ENCODE data around the gene VN1R5.
"Not testable (repeated sequence)": the region's sequence is repeated elsewhere in the genome, so short reads cannot be mapped to it uniquely, and the experiment has no call there.

The VN1R5 gene

GRCh38 chr1:247255772-247256171, at the start of gene VN1R5:
VN1R5 (plus strand) TSS chr1:247256072.
- FAIRE-seq, result not testable (repeated sequence)

- FAIRE-seq, result no peak
Observed at GRCh38 chr1:247209396-247209795, 46.5 kb upstream of the VN1R5 start.

GRCh38 chr1:247210062-247210375, 45.9 kb upstream of the VN1R5 start:
- FAIRE-seq, result no peak

- no peak for FAIRE-seq
Observed at GRCh38 chr1:247210376-247211117, 45.3 kb upstream of the VN1R5 start.

GRCh38 chr1:247211339-247211738, 44.5 kb upstream of the VN1R5 start:
- FAIRE-seq, result no peak

- no peak for FAIRE-seq
Observed at GRCh38 chr1:247212012-247212411, 43.9 kb upstream of the VN1R5 start.

GRCh38 chr1:247212627-247213617, 43.0 kb upstream of the VN1R5 start:
- FAIRE-seq, result no peak

GRCh38 chr1:247216261-247216660, 39.6 kb upstream of the VN1R5 start:
- no peak for FAIRE-seq

GRCh38 chr1:247218121-247218651, 37.7 kb upstream of the VN1R5 start:
- FAIRE-seq, result no peak

- not testable (repeated sequence) for FAIRE-seq
Observed at GRCh38 chr1:247220280-247220679, 35.6 kb upstream of the VN1R5 start.

GRCh38 chr1:247222840-247223239, 33.0 kb upstream of the VN1R5 start:
- FAIRE-seq, result no peak

GRCh38 chr1:247224822-247225221, 31.1 kb upstream of the VN1R5 start:
- FAIRE-seq, result no peak

- no peak for FAIRE-seq
Observed at GRCh38 chr1:247228133-247228532, 27.7 kb upstream of the VN1R5 start.

- no peak for FAIRE-seq
Observed at GRCh38 chr1:247241691-247242090, 14.2 kb upstream of the VN1R5 start.

- FAIRE-seq, result no peak
Observed at GRCh38 chr1:247243524-247244137, 12.2 kb upstream of the VN1R5 start.

- FAIRE-seq, result no peak
Observed at GRCh38 chr1:247246325-247247115, 9.4 kb upstream of the VN1R5 start.

- FAIRE-seq, result no peak
Observed at GRCh38 chr1:247247568-247247967, 8.3 kb upstream of the VN1R5 start.

- no peak for FAIRE-seq
Observed at GRCh38 chr1:247266053-247266452, 10.2 kb downstream of the VN1R5 start.

- no peak for FAIRE-seq
Observed at GRCh38 chr1:247268390-247269045, 12.6 kb downstream of the VN1R5 start.

GRCh38 chr1:247269133-247269532, 13.3 kb downstream of the VN1R5 start:
- no peak for FAIRE-seq

GRCh38 chr1:247270003-247270402, 14.1 kb downstream of the VN1R5 start:
- FAIRE-seq, result no peak

GRCh38 chr1:247273013-247273412, 17.1 kb downstream of the VN1R5 start:
- FAIRE-seq, result no peak
